GM21723 (cell line): ENCODE results near the gene GNA14.
"Not testable (repeated sequence)": the region's sequence is repeated elsewhere in the genome, so short reads cannot be mapped to it uniquely, and the experiment has no call there.

ENCODE experiments used
- ATAC-seq: cut with Tn5 transposase; IDR thresholded peaks from one replicate; pipeline ENCODE4 v1.9.1; 2021; ENCODE audit warnings: mild to moderate bottlenecking, moderate library complexity; ENCODE audit not compliant: unreplicated experiment

GNA14 gene

DNA sequence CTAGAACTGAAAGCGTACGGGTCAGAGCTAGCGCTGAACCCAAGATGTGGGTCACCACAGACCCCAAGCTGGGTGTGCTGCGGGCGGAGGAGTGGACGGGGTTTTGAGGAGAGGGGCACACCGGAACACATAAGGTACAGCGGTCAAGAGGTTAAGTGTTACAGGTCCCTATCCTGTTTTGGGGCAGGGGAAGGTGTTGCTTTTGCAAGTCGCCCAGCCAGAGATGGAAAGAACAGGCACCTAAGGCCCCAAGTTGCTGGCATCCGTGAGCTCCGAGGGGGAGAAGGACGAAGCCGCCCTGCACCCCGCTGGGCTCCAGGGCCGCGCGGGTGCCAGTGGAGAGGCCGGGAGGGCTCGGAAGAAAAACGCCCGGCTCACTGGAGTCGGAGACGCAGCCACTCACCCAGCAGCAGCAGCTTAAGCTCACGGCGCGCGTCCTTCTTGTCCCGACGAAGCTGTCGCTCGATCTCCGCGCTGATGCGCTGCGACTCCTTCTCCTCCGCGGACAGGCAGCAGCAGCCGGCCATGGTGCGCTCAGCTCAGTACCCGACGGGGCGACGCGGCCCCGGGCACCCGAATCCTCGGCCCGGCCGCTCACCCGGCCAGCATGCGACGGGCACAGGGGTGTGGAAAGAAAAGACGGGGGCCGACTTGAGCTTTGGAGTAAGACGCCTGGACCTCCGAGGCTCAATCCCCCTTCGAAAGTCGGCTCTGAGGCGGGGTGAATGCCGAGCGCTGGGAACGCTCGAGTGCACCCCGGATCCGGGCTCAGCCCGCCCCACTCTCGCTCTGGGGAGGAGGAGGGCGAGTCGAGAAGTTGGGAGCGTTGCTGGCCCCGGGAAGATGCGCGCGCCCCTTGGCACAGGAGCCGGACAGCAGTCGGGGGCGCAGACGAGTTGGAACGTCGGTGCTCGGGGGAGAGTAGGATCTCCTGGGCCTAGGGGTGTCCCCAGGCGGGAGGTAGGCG, 572 bp downstream of the GNA14 start:
- no peak for ATAC-seq

DNA sequence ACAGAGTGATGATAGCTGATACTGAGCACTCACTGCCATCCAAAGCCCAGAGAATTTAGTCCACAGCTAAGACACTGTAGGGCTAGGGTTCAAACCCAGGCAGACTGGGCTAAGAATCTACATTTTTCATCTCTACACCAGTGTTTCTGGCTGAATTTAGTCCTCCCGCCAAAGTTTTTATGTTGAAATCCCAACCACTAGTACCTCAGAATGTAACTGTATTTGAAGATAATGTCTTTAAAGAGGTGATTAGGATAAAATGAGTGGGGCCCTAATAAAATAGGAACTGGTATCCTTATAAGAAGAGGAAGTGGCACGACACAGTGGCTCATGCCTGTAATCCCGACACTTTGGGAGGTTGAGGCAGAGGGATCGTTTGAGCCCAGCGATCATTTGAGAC, 4.3 kb downstream of the GNA14 start:
- ATAC-seq, result no peak

DNA sequence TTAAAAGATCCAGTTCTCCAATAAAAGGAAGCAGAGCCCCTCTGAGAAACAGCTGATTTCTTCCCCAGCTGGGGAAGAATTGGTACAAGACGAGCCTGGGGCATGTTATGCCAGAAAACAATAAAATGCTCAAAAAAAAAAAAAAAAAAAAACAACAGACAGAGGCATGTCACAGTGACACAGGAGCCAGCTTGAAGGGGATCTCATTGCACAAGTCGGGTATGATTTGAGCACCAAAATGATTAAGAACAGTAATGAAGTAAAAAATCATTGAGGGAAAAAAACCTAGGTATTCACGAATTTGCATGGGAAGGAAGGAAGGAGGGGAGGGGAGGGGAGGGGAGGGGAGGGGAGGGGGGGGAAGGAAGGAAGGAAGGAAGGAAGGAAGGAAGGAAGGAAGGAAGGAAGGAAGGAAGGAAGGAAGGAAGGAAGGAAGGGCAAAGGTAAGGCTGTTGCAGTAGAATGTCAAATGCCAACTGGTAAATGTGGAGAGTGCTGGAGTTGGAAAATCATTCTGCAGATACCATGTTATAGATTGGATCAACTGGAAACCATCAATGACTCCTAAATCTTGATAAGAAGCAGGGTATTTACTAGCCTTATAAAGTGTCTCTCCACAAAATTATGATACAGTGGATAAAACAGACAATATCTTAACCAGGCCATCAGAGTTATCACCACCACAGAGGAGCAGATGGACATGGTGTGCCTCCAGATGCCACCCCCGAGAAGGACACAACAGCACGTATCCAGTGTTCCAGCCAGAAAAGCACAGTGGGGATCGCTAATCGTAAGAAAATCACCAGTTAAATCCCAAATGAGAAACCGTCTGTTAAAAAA, 7.2 kb downstream of the GNA14 start:
- no peak for ATAC-seq

DNA sequence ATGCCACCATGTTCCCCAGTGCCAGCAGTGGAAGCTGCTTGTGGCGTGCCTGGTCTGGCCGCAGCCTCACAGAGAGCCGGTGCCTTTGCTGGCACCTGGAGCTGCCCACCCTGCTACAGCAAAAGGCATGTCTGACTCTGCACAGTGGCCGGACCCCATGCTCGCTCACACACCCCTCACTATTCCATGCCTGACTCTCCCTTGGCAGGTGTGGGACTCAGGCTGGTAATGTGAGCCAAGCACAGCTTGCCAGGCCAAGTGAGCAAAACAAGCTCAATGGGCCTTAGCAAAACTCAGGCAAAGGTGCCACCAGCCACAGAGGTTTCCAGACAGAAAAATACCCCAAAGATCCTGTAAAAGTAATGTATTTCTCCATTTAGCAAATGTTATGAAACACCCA, 15.5 kb downstream of the GNA14 start:
- no peak for ATAC-seq

DNA sequence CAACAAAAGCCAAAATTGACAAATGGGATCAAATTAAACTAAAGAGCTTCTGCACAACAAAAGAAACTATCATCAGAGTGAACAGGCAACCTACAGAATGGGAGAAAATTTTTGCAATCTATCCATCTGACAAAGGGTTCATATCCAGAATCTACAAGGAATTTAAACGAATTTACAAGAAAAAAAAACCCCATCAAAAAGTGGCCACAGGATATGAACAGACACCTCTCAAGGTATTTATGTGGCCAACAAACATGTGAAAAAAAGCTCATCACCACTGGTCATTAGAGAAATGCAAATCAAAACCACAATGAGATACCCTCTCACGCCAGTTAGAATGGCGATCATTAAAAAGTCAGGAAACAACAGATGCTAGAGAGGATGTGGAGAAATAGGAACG, 19.3 kb downstream of the GNA14 start:
- not testable (repeated sequence) for ATAC-seq

DNA sequence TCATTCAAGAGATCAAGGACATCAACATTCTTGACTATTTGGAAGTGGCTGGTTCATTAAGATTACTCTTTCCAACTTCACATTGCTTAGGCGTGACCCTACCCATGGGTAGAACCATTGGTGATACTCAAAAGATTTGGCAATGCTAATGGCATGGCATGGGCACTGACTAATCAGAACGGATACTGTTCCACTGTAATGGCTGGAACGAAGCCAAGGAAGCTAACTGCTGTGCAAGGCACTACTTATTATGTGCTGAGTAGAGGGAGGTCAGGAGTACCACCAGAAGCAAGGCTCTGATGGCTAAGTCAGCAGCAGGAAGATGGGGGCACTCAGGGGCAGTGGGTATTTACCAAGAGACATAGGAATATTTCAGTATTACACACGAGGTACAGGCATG, 31.9 kb downstream of the GNA14 start:
- no peak for ATAC-seq

DNA sequence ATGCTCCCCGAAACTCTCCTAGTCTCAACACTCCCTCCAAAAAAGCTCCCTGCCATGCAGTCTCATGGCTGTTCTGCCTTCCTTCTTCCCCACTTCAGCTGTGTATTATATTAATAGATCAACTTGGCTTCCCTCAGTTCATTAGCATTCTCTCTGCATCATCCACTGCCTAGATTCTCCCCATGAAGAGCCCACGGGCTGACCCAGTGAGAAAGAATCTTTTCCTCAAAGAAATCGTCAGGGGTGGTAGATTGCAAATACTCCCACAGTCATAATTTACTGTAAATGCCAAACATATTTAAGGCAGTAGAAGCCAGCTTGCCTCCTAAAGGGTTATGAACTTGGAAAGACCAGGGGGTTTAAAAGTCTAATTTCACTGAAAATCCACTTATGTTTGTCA, 33.5 kb downstream of the GNA14 start:
- ATAC-seq, result no peak

DNA sequence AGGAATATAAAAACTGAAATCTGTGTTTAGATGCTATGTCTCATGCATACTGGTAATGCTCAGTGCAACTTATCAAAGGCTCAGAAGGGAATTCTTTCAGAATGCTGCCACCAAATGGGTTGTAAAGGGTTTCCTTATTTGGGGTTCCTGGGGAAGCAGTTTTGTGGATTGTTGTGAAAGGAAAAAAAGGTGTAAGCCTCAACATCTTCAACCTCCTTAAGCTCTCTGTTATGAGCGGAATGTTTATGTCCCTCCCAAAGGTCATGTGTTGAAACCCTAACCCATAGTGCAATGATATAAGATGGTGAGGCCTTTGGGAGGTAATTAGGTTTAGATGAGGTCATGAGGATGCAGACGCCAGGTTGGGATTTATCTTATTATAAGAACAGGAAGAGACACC, 41.6 kb downstream of the GNA14 start:
- ATAC-seq, result no peak

DNA sequence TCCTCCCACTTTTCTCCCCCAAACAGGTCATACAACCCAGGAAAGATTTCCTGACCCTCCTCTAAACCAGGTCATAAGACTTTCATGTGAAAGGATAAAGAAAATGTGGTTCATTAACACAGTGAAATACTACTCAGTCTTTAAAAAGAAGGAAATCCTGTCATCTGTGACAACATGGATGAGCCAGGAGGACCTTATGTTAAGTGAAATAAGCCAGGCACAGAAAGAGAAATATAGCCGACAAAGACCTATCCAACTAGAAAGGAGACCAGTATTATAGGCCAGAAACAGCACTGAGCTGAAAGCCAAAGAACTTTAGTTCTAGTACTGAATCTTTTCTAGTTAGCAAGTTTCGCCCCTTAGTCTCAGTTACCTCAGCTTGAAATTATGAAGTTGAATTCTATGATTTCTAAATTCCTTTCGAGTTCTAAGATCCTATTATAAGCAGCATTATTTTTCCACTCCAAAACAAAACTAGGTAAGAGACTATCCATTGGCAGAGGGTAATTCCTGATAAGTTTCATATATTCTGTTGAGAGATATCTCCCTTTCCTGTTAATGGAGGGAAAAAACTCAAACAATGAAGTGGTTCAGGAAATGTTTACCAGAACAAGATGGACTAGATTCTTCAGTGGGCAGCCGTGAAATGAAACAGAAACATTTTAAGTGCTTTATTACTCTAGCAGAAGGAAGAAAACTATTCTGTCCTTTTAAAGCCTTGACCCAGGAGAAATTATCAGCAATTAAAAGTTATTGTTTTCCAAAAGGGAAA, 42.5 kb downstream of the GNA14 start:
- no peak for ATAC-seq

DNA sequence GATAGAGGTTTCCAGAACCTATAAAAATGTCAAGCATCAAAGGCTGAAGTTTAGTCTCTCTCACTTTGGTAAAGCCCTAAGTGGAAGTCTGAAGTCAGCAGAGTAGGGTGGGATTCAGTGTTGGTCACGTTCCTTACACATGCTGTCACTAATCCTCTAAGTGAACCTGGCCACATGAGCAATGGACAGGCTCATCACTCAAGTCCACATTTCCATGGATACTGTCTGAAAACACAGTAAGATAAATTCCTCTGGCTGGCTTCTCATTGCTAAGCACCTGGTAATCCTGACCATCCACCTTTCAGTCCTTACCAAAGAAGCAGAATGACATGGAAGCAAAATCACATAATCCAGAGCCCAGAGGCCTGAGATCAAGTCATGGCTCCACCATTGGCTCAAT, 43.8 kb downstream of the GNA14 start:
- ATAC-seq, result no peak

DNA sequence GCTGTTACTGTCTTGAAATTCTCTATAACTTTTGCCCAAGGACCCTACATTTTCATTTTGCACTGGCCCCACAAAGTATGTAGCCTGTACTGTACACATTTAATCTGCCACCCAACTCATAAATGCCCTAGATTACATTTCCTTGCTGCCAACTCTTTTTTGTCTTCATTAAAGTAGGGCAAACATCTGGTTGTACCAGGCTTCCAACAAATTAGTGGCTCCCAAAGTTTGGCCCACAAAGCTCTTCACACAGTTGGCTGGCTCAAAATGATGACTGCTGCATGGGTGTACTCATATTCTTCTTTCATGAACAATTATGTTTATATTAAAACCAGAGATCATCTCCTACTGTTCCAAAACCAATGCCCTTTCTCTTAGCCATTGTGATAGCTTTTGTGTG, 45.3 kb downstream of the GNA14 start:
- no peak for ATAC-seq

DNA sequence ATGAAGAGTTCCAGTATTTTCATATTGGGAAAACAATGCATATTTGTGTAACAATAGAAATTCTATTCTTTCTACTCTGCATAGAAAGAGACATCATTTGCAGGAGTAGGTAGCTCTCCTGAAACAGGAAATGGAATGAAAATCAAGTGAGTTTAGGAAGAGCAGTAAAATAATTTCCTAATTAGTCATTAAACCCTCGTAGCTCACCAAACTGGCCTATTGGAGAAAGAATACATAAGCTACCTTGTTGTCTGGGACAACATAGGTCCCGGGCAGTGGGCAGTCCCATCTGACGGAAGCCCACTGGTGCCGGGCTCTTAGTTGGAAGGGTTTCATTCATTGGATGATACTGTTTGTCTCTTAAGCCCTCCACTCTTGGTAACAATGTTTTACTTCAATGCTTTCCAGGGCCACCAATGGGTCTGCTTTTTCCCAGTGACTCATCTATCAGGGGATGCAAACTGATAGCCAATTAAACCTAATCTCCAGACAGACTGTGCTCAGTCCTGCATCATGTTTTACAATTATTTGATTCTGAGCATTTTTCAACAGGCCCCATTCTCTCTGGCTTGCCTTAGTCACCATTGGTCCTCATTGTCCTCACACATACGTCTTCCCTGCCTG, 46.5 kb downstream of the GNA14 start:
- ATAC-seq, result no peak

DNA sequence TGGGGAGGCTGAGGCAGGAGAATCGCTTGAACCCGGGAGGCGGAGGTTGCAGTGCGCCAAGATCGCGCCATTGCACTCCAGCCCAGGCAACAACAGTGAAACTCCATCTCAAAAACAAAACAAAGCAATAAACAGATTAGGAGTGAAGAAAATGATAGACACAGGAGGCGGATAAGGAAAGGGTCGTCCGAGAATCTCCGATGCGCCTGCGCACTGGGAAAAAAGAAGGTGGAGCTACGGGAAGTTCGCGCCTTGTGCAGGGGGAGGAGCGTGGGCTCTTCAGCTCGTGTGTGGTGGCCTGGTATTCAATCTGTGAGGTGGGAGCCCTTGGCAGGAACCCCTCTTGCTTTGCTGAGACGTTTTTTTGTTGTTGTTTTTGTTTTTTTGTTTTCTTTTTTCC, 47.3 kb downstream of the GNA14 start:
- no peak for ATAC-seq

DNA sequence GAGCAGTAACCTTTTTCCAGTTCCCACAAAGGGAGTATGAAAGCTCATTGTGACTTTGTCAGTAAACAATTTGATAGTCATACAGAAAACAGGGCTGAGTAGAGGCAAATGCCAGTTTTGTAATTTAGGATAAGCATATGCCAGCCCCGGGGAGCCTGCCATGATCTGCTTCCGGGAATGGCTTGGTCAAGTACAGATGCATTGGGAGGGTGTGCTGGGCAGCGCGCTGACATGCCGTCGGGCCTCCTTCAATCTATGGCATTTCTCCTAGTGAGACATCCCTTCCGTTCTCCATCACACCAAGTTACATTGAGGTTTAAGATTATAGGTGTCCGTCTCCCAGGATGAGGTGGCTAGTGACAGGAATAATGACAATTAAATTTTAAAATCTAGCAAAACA, 48.6 kb downstream of the GNA14 start:
- ATAC-seq, result no peak

DNA sequence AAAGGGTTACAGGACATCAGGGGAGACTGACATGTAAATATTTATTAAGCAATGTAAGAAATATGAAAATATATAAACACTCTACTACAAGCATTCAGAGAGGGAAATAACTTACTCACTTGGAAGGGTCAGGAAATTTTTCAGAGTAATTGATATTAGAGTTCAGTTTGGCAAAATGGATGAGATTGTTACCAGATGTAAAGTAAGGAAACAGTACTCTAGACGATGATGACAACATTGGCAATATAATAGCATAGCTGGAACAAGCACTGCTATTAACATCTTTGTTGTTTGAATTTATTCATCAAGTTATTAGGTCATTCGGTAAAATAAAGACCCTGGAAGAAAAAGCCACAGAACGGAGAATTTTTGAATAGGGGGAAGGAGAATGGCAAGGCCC, 49.1 kb downstream of the GNA14 start:
- ATAC-seq, result no peak

DNA sequence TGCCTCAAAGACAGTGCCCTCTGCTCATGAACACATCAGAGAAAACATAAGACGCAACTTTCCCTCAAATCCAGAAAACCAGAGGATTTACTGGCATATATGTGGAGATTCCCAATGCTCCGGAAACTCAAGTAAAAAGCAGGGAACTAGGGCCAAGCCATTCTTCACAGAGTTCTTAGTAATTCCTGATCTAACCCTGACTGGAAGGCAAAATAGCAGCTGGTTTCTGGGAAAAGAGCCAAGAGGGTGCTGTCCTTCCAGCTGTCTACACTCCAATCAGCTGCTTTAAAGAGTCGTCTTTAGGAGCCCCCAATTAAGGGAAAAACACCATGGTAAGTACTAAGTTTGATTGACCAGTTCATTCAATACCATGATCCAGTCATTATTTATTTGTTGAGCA, 49.6 kb downstream of the GNA14 start:
- no peak for ATAC-seq

DNA sequence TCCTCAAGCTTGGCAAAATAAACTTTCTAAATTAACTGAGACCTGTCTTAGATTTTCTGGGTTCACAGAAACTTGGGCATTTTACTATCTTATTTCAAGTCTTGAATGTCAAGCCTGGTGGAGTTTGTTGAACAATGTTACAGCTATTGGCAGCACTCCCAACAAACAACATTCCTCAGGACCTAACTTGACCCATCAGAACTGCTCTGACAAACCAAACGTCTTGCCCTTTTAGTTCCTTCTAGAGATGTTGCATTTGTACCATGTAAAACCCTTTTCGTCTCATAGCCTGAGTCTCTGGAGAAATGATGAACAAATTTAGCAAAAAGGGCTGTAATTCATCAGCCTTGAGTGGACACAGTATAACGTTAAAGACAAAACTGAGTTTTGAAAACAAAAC, 51.1 kb downstream of the GNA14 start:
- no peak for ATAC-seq

DNA sequence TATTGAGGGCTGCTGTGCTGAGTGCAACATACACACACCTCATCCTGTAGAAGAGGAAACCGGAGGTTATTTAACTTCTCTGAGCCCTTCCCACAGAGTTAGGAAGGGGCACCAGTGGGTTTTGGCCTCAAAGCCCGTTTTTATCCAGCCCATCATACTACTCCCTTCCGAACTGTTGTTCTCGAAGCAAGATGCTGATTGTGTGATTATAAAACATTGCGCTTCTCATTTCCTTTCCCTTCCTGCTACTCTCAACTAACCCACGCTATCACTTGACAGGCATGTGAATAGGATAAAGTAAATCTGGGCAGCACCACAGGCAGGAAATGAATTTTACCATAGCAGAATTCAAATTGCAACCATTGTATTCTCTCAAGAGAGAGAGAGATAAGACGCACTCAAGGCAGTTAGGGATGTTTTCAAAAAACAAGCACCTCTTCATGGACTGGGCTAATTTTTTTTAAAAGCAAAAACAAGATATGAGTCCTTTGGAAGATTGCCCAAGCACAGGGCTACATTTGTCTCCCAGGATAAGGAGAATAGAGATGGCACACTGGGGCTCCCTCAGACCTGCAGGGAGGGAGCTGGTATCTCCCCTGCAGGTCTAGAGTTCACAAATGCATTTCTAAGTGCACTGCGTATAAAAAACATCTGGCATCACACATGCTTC, 52.6 kb downstream of the GNA14 start:
- no peak for ATAC-seq

DNA sequence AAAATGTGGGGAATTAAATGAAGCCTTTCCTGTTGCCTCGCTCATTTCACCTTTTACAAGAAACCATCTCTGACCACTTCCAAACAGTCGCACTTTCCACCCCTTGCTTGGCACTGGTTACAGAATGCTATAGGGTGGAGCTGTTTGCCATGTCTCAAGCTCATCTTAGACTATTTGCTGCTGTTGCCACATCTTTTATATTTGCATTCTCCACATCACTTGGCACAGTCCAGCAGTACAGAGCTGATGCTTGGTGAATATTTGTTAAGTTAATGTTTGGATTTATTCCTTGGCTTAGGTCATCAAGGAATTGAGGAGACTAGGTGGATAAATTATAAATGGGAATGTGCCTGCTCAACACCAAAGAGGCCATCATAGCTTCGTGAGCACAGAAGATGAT, 53.2 kb downstream of the GNA14 start:
- no peak for ATAC-seq

DNA sequence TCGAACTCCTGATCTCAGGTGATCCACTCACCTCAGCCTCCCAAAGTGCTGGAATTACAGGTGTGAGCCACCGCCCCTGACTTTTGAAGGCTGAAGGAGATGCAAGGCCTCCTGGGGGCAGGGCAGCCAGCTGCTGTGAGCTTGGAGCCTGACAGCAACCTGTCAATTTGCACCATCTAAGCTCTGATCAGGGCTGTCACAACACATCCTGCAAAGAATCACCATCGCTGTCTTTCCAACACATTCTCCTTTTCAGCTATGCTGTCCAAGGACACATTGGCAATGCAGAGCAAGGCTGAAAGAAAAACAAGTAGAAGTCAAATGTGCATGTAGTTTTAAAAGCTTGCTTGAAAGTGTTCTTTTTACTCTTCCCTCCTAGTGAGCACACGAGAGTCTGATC, 54.6 kb downstream of the GNA14 start:
- ATAC-seq, result no peak
